Mononuclear cell (primary cell): Measurements from ENCODE around the gene NSD1. TPM values are rescaled to one million over a fixed set of nuclear protein-coding genes. Genes with fewer than 3 reads are reported as not detected.

Experiments
- H3K27me3 ChIP-seq: 2 replicates; pipeline ENCODE4 v1.6.0; 2011; ENCODE audit warnings: low read length, control low read depth; ENCODE audit not compliant: insufficient read depth
- H3K4me1 ChIP-seq: 2 replicates; pipeline ENCODE4 v1.5.1; 2011; ENCODE audit warnings: mild to moderate bottlenecking, low read length, control low read depth; ENCODE audit not compliant: insufficient read depth
- H3K4me3 ChIP-seq: 2 replicates; pipeline ENCODE4 v1.5.1; 2011; ENCODE audit warnings: mild to moderate bottlenecking, low read length, moderate library complexity
- H3K9me3 ChIP-seq: 2 replicates; pipeline ENCODE4 v1.5.1; 2011; ENCODE audit warnings: low read depth, mild to moderate bottlenecking, control low read depth, low read length
- total RNA-seq: library from RNA; depleted of rRNA; stranded (reverse); fragments of >200 nt; gene quantifications from one replicate; pipeline ENCODE4 v1.2.3, GENCODE V29; 2012

Gene NSD1
- total RNA-seq, 1 donor: 69.0 TPM

DNA sequence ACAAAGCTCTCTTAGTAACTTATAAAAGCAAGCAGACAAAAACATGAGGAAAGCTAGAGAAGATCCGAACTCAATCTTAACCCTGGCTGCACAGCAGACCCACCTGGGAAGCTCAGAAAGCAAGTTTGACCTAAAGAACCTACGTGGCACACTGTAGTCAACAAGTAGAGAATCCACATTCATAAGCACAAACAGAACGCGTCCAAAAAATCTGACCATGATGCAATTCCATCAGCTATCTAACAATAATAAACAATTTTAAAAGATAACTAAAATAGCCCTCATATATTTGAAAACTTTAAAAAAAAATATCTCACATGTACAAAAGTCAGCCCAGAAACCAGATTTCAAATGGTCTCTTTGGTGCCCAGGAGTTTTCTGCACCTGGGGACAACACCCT, 213.2 kb downstream of the NSD1 start:
- H3K4me3 ChIP-seq: no peak overlapping the region
- H3K9me3 ChIP-seq: no peaks in the 10 kb centered on the region
- H3K27me3 ChIP-seq: no peaks in the 10 kb centered on the region
- H3K4me1 ChIP-seq: peaks cover 42% of the 10 kb centered on the region

GRCh38 chr5:177347699-177348098, 214.1 kb downstream of the NSD1 start:
- no peak overlapping the region for H3K4me3 ChIP-seq
- H3K4me1 ChIP-seq: peaks cover 51% of the 10 kb centered on the region
- H3K27me3 ChIP-seq: no peaks in the 10 kb centered on the region
- H3K9me3 ChIP-seq: no peaks in the 10 kb centered on the region

- H3K27me3 ChIP-seq: no peaks in the 10 kb centered on the region
- H3K4me3 ChIP-seq: no peak overlapping the region
- H3K9me3 ChIP-seq: no peaks in the 10 kb centered on the region
- H3K4me1 ChIP-seq: peaks cover 65% of the 10 kb centered on the region
Observed at GRCh38 chr5:177349362-177349647, 215.7 kb downstream of the NSD1 start.

DNA sequence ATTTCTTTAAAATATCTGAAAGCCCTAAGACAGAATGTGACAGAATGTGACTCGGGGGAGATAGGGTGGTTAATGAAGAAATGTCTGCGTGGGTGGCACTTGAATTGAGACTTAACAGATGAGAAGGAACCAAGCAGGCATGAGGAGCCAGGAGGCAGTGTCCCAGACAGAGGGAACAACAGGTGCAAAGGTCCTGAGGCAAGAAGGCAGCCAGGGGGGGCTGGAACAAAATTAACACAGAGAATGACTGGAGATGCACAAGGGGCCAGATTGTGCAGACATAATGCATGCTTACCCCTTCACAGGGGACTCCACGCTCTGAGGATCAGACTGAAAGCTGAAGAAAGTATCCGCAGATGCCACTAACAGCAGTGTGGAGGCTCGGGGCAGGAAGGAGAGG, 216.2 kb downstream of the NSD1 start:
- no peaks in the 10 kb centered on the region for H3K27me3 ChIP-seq
- no peak overlapping the region for H3K4me3 ChIP-seq
- no peaks in the 10 kb centered on the region for H3K9me3 ChIP-seq
- peaks cover 70% of the 10 kb centered on the region for H3K4me1 ChIP-seq

Other genes starting within 250 kb of the NSD1 start
- 24.2 TPM for gene HK3, start 234.4 kb upstream of the NSD1 start, total RNA-seq
- gene UIMC1, start 127.0 kb upstream of the NSD1 start, total RNA-seq: 73.8 TPM
- 15.8 TPM for gene ZNF346, start 111.1 kb upstream of the NSD1 start, total RNA-seq
- 1.2 TPM for gene FGFR4, start 46.9 kb upstream of the NSD1 start, total RNA-seq
- 20.1 TPM for gene RAB24, start 169.9 kb downstream of the NSD1 start, total RNA-seq
- gene PRELID1, start 170.0 kb downstream of the NSD1 start, total RNA-seq: 74.1 TPM
- 6.9 TPM for gene MXD3, start 178.1 kb downstream of the NSD1 start, total RNA-seq
- gene LMAN2, start 217.9 kb downstream of the NSD1 start, total RNA-seq: 115 TPM
- gene RGS14, start 224.2 kb downstream of the NSD1 start, total RNA-seq: 13.6 TPM